Lower leg skin (tissue), 4 donors: Measurements from ENCODE around the gene SH3BGRL3. TPM values are rescaled to one million over a fixed set of nuclear protein-coding genes. Genes with fewer than 3 reads are reported as not detected.

Source experiments
- DNase-seq, 2 donors: peaks; one replicate each; pipeline ENCODE4 v3.0.0-alpha.2; 2019; ENCODE audit warnings: low spot score in 2 of 2
- H3K4me3 ChIP-seq: fragments of 200-600 bp; sonication (generic); 2 replicates; pipeline ENCODE4 v1.5.1; 2017; ENCODE audit warnings: mild to moderate bottlenecking, low read depth; ENCODE audit not compliant: poor library complexity, severe bottlenecking
- CTCF ChIP-seq, 3 donors: fragments of 450-650 bp; IDR thresholded peaks; one replicate each; pipeline ENCODE4 v1.5.1; 2016; ENCODE audit warnings: antibody characterized with exemption in 3 of 3, mild to moderate bottlenecking in 3 of 3, moderate library complexity in 2 of 3
- POLR2A ChIP-seq, 2 donors: fragments of 450-650 bp; IDR thresholded peaks; one replicate each; pipeline ENCODE4 v1.6.1; 2016 to 2017; ENCODE audit warnings: antibody characterized with exemption in 2 of 2, mild to moderate bottlenecking in 1 of 2, moderate library complexity in 1 of 2
- WGBS, 2 donors: methylation state at CpG; one replicate each; pipeline ENCODE4 v1.1.5; 2018; 5-methylcytosine and 5-hydroxymethylcytosine counted together
- intact Hi-C: fragments of 100-400 bp; cut with DNase I; formaldehyde crosslinking; loops from one replicate; pipeline ENCODE4 v1.15.0; 2023; ENCODE audit warnings: low total_unique reads
- total RNA-seq, 4 donors: library from RNA; depleted of rRNA; stranded (reverse); fragments of >200 nt; gene quantifications; one replicate each; pipeline ENCODE4 v1.1.0, GENCODE V29; 2016

Gene SH3BGRL3
- total RNA-seq, 4 donors from 2014 or later: 74.8 to 97.1 (median 78.3) TPM

GRCh38 chr1:26321315-26322041 lies 41.6 kb downstream of the SH3BGRL3 start:
- intact Hi-C loops: loop anchor here (2.0 to 10.0 kb wide), 4 partner anchors 34 to 147 kb away; partner anchors contain the start of genes CNKSR1, LIN28A and ZNF593OS
- 10 to 11% methylated on average over 16 of the region's 16 CpGs for WGBS, 2 donors
- peak; percentile 93 to 99 for DNase-seq

GRCh38 chr1:26322042-26322331 lies 42.1 kb downstream of the SH3BGRL3 start:
- TF ChIP-seq POLR2A (IDR thresholded peaks at IDR 0.05) (no peak), CTCF (IDR thresholded peaks at IDR 0.05) (no peak)
- 76 to 78% methylated on average over 10 of the region's 10 CpGs for WGBS, 2 donors
- no peak overlapping the region for H3K4me3 ChIP-seq
- intact Hi-C loops: loop anchor here (2.0 to 10.0 kb wide), 4 partner anchors 35 to 147 kb away; partner anchors contain the start of genes CNKSR1, LIN28A and ZNF593OS
- DNase-seq: no peak

More at GRCh38 chr1:26321315-26322041, 41.6 kb downstream of the SH3BGRL3 start:
- TF ChIP-seq POLR2A (IDR thresholded peaks at IDR 0.05): no peak
- TF ChIP-seq CTCF (IDR thresholded peaks at IDR 0.05): peak in 2 of 3 donors; percentile 52 to 80
- H3K4me3 ChIP-seq: no peak overlapping the region

- no peak for TF ChIP-seq CTCF (IDR thresholded peaks at IDR 0.05)
- no peak for TF ChIP-seq POLR2A (IDR thresholded peaks at IDR 0.05)
- WGBS, 2 donors: 90 to 97% methylated on average over 2 of the region's 2 CpGs
- intact Hi-C loops: loop anchor here (2.0 to 10.0 kb wide), 4 partner anchors 36 to 149 kb away; partner anchors contain the start of genes CNKSR1, LIN28A and ZNF593OS
- no peak overlapping the region for H3K4me3 ChIP-seq
- no peak for DNase-seq
These were observed 43.5 kb downstream of the SH3BGRL3 start for GRCh38 chr1:26323382-26323781.

- H3K4me3 ChIP-seq: no peak overlapping the region
- no peak for DNase-seq
- intact Hi-C loops: loop anchor here (5.0 to 10.0 kb wide), 3 partner anchors 37 to 150 kb away; partner anchors contain the start of genes CNKSR1, LIN28A and ZNF593OS
- no peak for TF ChIP-seq CTCF (IDR thresholded peaks at IDR 0.05)
- TF ChIP-seq POLR2A (IDR thresholded peaks at IDR 0.05): no peak
- WGBS, 2 donors: 85 to 87% methylated on average over 3 of the region's 3 CpGs
These were observed 44.7 kb downstream of the SH3BGRL3 start for GRCh38 chr1:26324550-26324949.

- intact Hi-C loops: loop anchor here (10.0 kb wide), 2 partner anchors 87 to 153 kb away; partner anchors contain the start of genes CNKSR1, LIN28A and ZNF593OS
- TF ChIP-seq CTCF (IDR thresholded peaks at IDR 0.05) (no peak), POLR2A (IDR thresholded peaks at IDR 0.05) (no peak)
- DNase-seq: no peak
- no peak overlapping the region for H3K4me3 ChIP-seq
- WGBS, 2 donors: 71 to 72% methylated on average over 5 to 8 of the region's 8 CpGs
These were observed 48.1 kb downstream of the SH3BGRL3 start for GRCh38 chr1:26327956-26328362.
